Epithelial cell of esophagus (primary cell): ENCODE data around the gene LGI4.
A peak's percentile ranks its signal among the peaks of the same experiment; 100 is the strongest.

ENCODE experiments used
- DNase-seq: peaks from one replicate; pipeline ENCODE4 v3.0.0; 2010; ENCODE audit warnings: low read depth
- H3K4me3 ChIP-seq: 2 replicates; pipeline ENCODE4 v1.5.1; 2011; ENCODE audit warnings: mild to moderate bottlenecking, low read length, control low read depth
- CTCF ChIP-seq: IDR thresholded peaks from 2 replicates; pipeline ENCODE4 v1.5.1; 2011; ENCODE audit warnings: low read depth, mild to moderate bottlenecking, low read length, control low read depth, inconsistent platforms; ENCODE audit not compliant: insufficient read depth; ENCODE audit errors: missing control alignments

The LGI4 gene

GRCh38 chr19:35144600-35145436 lies 10.0 kb upstream of the LGI4 start:
- peak; percentile 82 for DNase-seq
- no peak overlapping the region for H3K4me3 ChIP-seq
- no peak for TF ChIP-seq CTCF

- DNase-seq: no peak
- no peak for TF ChIP-seq CTCF
- H3K4me3 ChIP-seq: no peak overlapping the region
These were observed 9.4 kb upstream of the LGI4 start for GRCh38 chr19:35144259-35144599.

GRCh38 chr19:35143818-35144217 lies 9.0 kb upstream of the LGI4 start:
- no peak overlapping the region for H3K4me3 ChIP-seq
- DNase-seq: no peak
- TF ChIP-seq CTCF: no peak

- DNase-seq: no peak
- no peak for TF ChIP-seq CTCF
- no peak within 1 kb of the TSS for H3K4me3 ChIP-seq
These were observed 8.4 kb upstream of the LGI4 start, which contains the start of gene FXYD7 for GRCh38 chr19:35143231-35143715. Gene FXYD7, plus strand, starts transcription at chr19:35143255. Its CDS starts 79 bp downstream, at chr19:35143334.

- no peak overlapping the region for H3K4me3 ChIP-seq
- peak; percentile 43 for DNase-seq
- TF ChIP-seq CTCF: peak; percentile 45
These were observed 7.9 kb upstream of the LGI4 start for GRCh38 chr19:35142606-35143230.

- TF ChIP-seq CTCF: peak; percentile 0
- DNase-seq: no peak
- H3K4me3 ChIP-seq: no peak overlapping the region
These were observed 7.2 kb upstream of the LGI4 start for GRCh38 chr19:35141837-35142605.
